CD4-positive, alpha-beta memory T cell (primary cell): Measurements from ENCODE around the gene EBLN2. TPM values are rescaled to one million over a fixed set of nuclear protein-coding genes. Genes with fewer than 3 reads are reported as not detected.
A peak's percentile ranks its signal among the peaks of the same experiment; 100 is the strongest.

Experiments used
- CTCF ChIA-PET: fragments of 350-600 bp; sonication (Branson Sonifier 250); formaldehyde crosslinking; loops from one replicate; lab custom pipeline; 2021; ENCODE audit warnings: inconsistent platforms; ENCODE audit not compliant: partially characterized antibody; lab: Charles Lee
- POLR2A ChIA-PET: fragments of 350-600 bp; sonication (Branson Sonifier 250); formaldehyde crosslinking; loops from one replicate; lab custom pipeline; 2021; ENCODE audit not compliant: partially characterized antibody; lab: Charles Lee
- DNase-seq, 5 donors: peaks; one replicate each; pipeline versions ENCODE4 v3.0.0 to v3.0.0-alpha.2; 2020 to 2022; ENCODE audit warnings: mixed read lengths in 1 of 5
- H3K27ac ChIP-seq: one replicate; pipeline ENCODE4 v1.7.0; 2013; ENCODE audit warnings: low read depth, low read length
- H3K27me3 ChIP-seq: 2 replicates; pipeline ENCODE4 v1.7.0; 2013; ENCODE audit warnings: mild to moderate bottlenecking, low read length, moderate library complexity; ENCODE audit not compliant: insufficient read depth
- H3K36me3 ChIP-seq: 2 replicates; pipeline ENCODE4 v1.7.0; 2013; ENCODE audit warnings: mild to moderate bottlenecking, low read length, moderate library complexity; ENCODE audit not compliant: insufficient read depth
- H3K4me1 ChIP-seq: 2 replicates; pipeline ENCODE4 v1.7.0; 2013; ENCODE audit warnings: mild to moderate bottlenecking, low read length, moderate library complexity; ENCODE audit not compliant: insufficient read depth
- H3K4me3 ChIP-seq, 2 donors: one replicate each; pipeline ENCODE4 v1.7.0; 2013; ENCODE audit warnings: low read length in 2 of 2, mild to moderate bottlenecking in 1 of 2
- H3K9me3 ChIP-seq, 2 donors: one replicate each; pipeline ENCODE4 v1.7.0; 2013; ENCODE audit warnings: low read length in 2 of 2, control low read depth in 1 of 2; ENCODE audit not compliant: control insufficient read depth in 1 of 2
- H3K27ac Mint-ChIP-seq, 7 donors: one replicate each; pipeline ENCODE4 v1.8.0; 2020 to 2021; ENCODE audit warnings: mixed read lengths in 7 of 7, mild to moderate bottlenecking in 6 of 7, inconsistent platforms in 3 of 7, moderate library complexity in 3 of 7
- H3K27me3 Mint-ChIP-seq, 2 donors: one replicate each; pipeline ENCODE4 v1.8.0; 2020 to 2021; ENCODE audit warnings: mixed read lengths in 2 of 2
- H3K36me3 Mint-ChIP-seq, 2 donors: one replicate each; pipeline ENCODE4 v1.8.0; 2020 to 2021; ENCODE audit warnings: mixed read lengths in 2 of 2, inconsistent platforms in 1 of 2, mild to moderate bottlenecking in 1 of 2
- H3K4me1 Mint-ChIP-seq, 4 donors: one replicate each; pipeline ENCODE4 v1.8.0; 2020 to 2021; ENCODE audit warnings: mixed read lengths in 4 of 4, mild to moderate bottlenecking in 1 of 4
- H3K4me3 Mint-ChIP-seq, 8 donors: one replicate each; pipeline ENCODE4 v1.8.0; 2020 to 2021; ENCODE audit warnings: mixed read lengths in 8 of 8, mild to moderate bottlenecking in 7 of 8, moderate library complexity in 6 of 8, inconsistent platforms in 3 of 8
- H3K9me3 Mint-ChIP-seq, 8 donors: one replicate each; pipeline ENCODE4 v1.8.0; 2020 to 2021; ENCODE audit warnings: mixed read lengths in 8 of 8, mild to moderate bottlenecking in 5 of 8, inconsistent platforms in 3 of 8, moderate library complexity in 1 of 8
- intact Hi-C: fragments of 100-400 bp; cut with micrococcal nuclease; formaldehyde crosslinking; loops from one replicate; pipeline ENCODE4 v1.15.1; 2023
- polyA plus RNA-seq, 2 donors: library from polyadenylated mRNA; unstranded; fragments of 300-500 nt; fragmentation: Illumina TruSeq; gene quantifications; one replicate each; pipeline ENCODE4 v1.2.3, GENCODE V29; 2021
- total RNA-seq, 2 experiments: library from RNA; stranded (reverse); gene quantifications; one replicate each; pipeline ENCODE4 v1.2.3, GENCODE V29; 2021

Gene EBLN2
- total RNA-seq (10 to 100 TPM; 10.2 to 12.6 TPM), polyA plus RNA-seq (1 to 10 TPM; 1.5 to 2.2 TPM)

DNA sequence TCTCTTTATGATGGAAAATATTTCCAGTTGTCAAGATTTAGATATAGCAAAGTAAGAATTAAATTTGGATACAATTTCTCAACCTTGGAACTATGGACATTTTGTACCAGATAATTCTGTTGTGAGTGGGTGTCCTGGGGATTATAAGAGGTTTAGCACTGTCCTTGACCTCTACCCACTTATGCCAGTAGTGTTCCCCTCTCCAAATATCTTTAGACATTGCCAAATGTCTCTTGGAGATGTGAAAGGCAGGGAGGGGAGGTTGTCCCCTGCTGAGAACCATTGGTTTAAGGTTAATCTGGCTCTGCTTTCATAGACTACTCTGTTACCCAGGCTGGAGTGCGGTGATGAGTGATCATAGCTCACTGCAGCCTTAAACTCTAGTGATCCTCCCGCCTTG lies at the start of gene EBLN2:
Gene EBLN2, plus strand, starts transcription at position 244 of the 400 bp plus-strand sequence. CDS start 423 bp downstream, outside the sequence.
- Histone ChIP-seq H3K27me3 (no peaks in the 10 kb centered on the region), H3K27ac (no peak within 1 kb of the TSS), H3K9me3 (no peaks in the 10 kb centered on the region), H3K4me3 (no peak within 1 kb of the TSS), H3K36me3 (peaks cover 27% of the 10 kb centered on the region), H3K4me1 (no peaks in the 10 kb centered on the region)
- Mint-ChIP-seq H3K4me1 (peaks cover under 1 to 3% (median 2%) of the 10 kb centered on the region in 4 donors), H3K4me3 (no peak within 1 kb of the TSS), H3K9me3 (no peaks in the 10 kb centered on the region), H3K27me3 (no peaks in the 10 kb centered on the region), H3K36me3 (peaks cover 36 to 60% of the 10 kb centered on the region in 2 donors), H3K27ac (peak within 1 kb of the TSS in 3 of 7 donors; percentile 29 to 52 (median 38))
- POLR2A ChIA-PET, result no interaction called here
- intact Hi-C loops, result no loop called here
- CTCF ChIA-PET, result interaction anchor here (1.7 kb wide), 1 partner anchor 11 kb away, joined by 3 read pairs; no protein-coding TSS in a partner anchor
- DNase-seq, result no peak

DNA sequence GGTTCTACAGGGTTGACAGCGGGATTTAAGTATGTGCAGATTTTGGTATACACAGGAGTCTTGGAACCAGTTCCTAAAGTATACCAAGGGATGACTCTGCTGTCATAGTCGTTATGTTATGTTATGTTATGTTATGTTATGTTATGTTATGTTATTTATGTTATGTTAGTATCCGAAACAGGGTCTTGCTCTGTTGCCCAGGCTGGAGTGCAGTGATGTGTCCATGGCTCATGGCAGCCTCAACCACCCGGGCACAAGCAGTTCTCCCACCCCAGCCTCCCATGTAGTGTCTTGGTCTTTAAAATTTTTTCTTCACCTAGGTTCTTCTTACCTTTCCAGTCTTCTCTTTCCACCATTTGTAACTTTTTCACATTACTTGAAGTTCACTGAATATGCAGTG lies 43.2 kb upstream of the EBLN2 start:
- H3K4me3 Mint-ChIP-seq, result peak overlapping the region in 6 of 8 donors; percentile 2 to 45 (median 37)
- no peaks in the 10 kb centered on the region for H3K27me3 Mint-ChIP-seq
- CTCF ChIA-PET, result interaction anchor here (1.7 kb wide), 1 partner anchor 38 kb away, joined by 3 read pairs; no protein-coding TSS in a partner anchor
- no peak overlapping the region for H3K27ac ChIP-seq
- H3K36me3 ChIP-seq, result peaks cover 8% of the 10 kb centered on the region
- POLR2A ChIA-PET, result no interaction called here
- H3K4me1 ChIP-seq, result peaks cover 59% of the 10 kb centered on the region
- H3K4me1 Mint-ChIP-seq, result peaks cover 39 to 77% (median 60%) of the 10 kb centered on the region in 4 donors
- no peaks in the 10 kb centered on the region for H3K9me3 ChIP-seq
- peaks cover 0 to 1% (median 0%) of the 10 kb centered on the region in 8 donors for H3K9me3 Mint-ChIP-seq
- no peaks in the 10 kb centered on the region for H3K27me3 ChIP-seq
- intact Hi-C loops, result no loop called here
- peak overlapping the region in 2 of 7 donors; percentile 15 to 43 for H3K27ac Mint-ChIP-seq
- no peak for DNase-seq
- peaks cover 16 to 26% of the 10 kb centered on the region in 2 donors for H3K36me3 Mint-ChIP-seq
- H3K4me3 ChIP-seq, result no peak overlapping the region

DNA sequence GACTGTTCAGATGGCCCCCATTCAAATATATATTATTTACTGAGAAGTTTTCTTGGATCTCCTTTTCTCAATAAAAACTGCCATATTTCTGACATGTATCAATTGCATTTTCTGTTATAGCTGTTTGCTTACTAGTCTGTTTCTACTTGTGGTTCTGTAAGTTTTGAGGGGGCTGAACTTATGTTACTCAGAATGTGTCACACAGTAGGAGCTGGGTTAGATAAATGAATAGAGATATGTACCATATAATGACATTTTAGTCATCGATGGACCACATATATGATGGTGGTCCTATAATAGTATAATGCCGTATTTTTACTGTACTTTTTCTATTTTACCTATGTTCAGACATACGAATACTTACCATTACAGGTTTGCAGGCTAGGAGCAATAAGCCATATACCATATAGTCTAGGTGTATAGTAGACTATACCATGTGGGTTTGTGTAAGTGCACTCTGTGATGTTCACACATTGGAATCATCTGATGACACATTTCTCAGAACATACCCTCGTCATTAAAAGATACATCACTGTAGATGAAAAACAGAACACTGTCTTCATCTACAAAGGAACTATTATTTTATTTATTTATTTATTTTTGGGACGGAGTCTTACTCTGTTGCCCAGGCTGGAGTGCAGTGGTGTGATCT lies 42.5 kb upstream of the EBLN2 start:
- H3K4me3 Mint-ChIP-seq, result peak overlapping the region in 1 of 8 donors; percentile 45
- Histone ChIP-seq H3K4me1 (peaks cover 54% of the 10 kb centered on the region), H3K27me3 (no peaks in the 10 kb centered on the region), H3K9me3 (no peaks in the 10 kb centered on the region), H3K4me3 (no peak overlapping the region), H3K36me3 (peaks cover 8% of the 10 kb centered on the region), H3K27ac (no peak overlapping the region)
- intact Hi-C loops, result no loop called here
- H3K36me3 Mint-ChIP-seq, result peaks cover 16 to 26% of the 10 kb centered on the region in 2 donors
- peaks cover 38 to 73% (median 59%) of the 10 kb centered on the region in 4 donors for H3K4me1 Mint-ChIP-seq
- no peaks in the 10 kb centered on the region for H3K27me3 Mint-ChIP-seq
- ChIA-PET POLR2A (no interaction called here), CTCF (interaction anchor here (1.7 kb wide), 1 partner anchor 38 kb away, joined by 3 read pairs; no protein-coding TSS in a partner anchor)
- H3K9me3 Mint-ChIP-seq, result peaks cover 0 to 1% (median 0%) of the 10 kb centered on the region in 8 donors
- H3K27ac Mint-ChIP-seq, result peak overlapping the region in 2 of 7 donors; percentile 5 to 38
- DNase-seq, result no peak

DNA sequence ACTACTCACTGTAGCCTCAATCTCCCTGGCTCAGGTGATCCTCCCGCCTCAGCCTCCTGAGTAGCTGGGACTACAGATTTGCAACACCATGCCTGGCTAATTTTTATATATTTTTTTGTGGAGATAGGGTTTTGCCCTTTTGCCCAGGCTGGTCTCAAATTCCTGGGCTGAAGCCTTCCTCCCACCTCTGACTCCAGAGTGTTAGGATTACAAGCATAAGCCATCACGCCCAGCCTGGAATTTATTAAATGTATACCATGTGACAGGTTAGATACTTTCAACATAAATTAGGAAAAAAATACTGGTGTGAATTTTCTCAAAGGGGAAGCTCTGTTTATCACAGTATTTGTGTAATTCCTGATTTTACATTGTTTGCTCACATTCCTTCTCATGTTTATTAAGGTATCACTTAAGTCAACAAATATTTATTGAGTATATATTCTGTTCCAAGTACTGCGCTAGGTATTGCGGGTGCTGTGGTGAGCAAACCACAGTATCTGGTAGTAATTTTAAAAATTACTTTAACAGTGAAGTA lies 40.1 kb upstream of the EBLN2 start:
- no peaks in the 10 kb centered on the region for H3K27me3 ChIP-seq
- intact Hi-C loops, result loop anchor here (5.0 kb wide), 1 partner anchor 36 kb away; no protein-coding TSS in a partner anchor
- DNase-seq, result no peak
- Mint-ChIP-seq H3K27ac (no peak overlapping the region), H3K27me3 (no peaks in the 10 kb centered on the region), H3K4me1 (peaks cover 50 to 85% (median 68%) of the 10 kb centered on the region in 4 donors), H3K4me3 (no peak overlapping the region), H3K9me3 (no peaks in the 10 kb centered on the region), H3K36me3 (peaks cover 11 to 15% of the 10 kb centered on the region in 2 donors)
- peaks cover 73% of the 10 kb centered on the region for H3K4me1 ChIP-seq
- H3K27ac ChIP-seq, result no peak overlapping the region
- ChIA-PET CTCF (interaction anchor here (0.7 to 0.9 kb wide), 2 partner anchors 10 to 12 kb away, joined by 3 read pairs; no protein-coding TSS in a partner anchor), POLR2A (interaction anchor here (0.6 to 2.4 kb wide), 3 partner anchors 22 to 27 kb away, joined by 3 to 6 read pairs (median 4); partner anchors contain the start of gene PPP4R2)
- no peak overlapping the region for H3K4me3 ChIP-seq
- H3K36me3 ChIP-seq, result peaks cover 8% of the 10 kb centered on the region
- no peaks in the 10 kb centered on the region for H3K9me3 ChIP-seq

DNA sequence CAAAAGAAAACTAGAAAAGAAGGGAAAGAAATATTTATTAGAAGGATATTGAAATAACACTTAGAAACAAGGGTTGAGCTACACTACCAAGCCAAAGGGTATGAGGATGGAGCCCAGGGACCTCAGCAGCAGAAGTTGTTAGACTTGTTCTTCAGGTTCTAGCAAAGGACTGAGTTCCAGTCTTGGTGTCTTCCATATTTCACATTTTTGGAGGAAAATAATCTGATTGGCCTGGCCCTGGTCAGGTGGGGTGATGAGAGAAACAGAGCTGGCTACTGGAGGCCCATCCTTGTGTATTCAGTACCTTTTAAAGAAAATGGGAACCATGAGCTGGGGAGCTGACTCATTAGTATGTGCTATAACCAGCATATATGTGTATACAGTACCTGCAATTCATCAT lies 36.6 kb upstream of the EBLN2 start:
- no peaks in the 10 kb centered on the region for H3K9me3 Mint-ChIP-seq
- H3K27me3 Mint-ChIP-seq, result no peaks in the 10 kb centered on the region
- CTCF ChIA-PET, result interaction anchor here (1.0 to 1.7 kb wide), 2 partner anchors 26 to 173 kb away, joined by 3 to 4 read pairs; no protein-coding TSS in a partner anchor
- Histone ChIP-seq H3K4me1 (peaks cover 75% of the 10 kb centered on the region), H3K4me3 (no peak overlapping the region), H3K27ac (no peak overlapping the region), H3K27me3 (no peaks in the 10 kb centered on the region), H3K9me3 (no peaks in the 10 kb centered on the region), H3K36me3 (peaks cover 4% of the 10 kb centered on the region)
- peaks cover 8 to 10% of the 10 kb centered on the region in 2 donors for H3K36me3 Mint-ChIP-seq
- POLR2A ChIA-PET, result interaction anchor here (1.2 kb wide), 1 partner anchor 28 kb away, joined by 3 read pairs; the partner anchor contains the start of gene PPP4R2
- DNase-seq, result no peak
- intact Hi-C loops, result loop anchor here (5.0 kb wide), 1 partner anchor 32 kb away; no protein-coding TSS in a partner anchor
- peak overlapping the region in 3 of 7 donors; percentile 29 to 79 (median 42) for H3K27ac Mint-ChIP-seq
- peaks cover 54 to 87% (median 71%) of the 10 kb centered on the region in 4 donors for H3K4me1 Mint-ChIP-seq
- peak overlapping the region in 3 of 8 donors; percentile 18 to 52 (median 22) for H3K4me3 Mint-ChIP-seq

DNA sequence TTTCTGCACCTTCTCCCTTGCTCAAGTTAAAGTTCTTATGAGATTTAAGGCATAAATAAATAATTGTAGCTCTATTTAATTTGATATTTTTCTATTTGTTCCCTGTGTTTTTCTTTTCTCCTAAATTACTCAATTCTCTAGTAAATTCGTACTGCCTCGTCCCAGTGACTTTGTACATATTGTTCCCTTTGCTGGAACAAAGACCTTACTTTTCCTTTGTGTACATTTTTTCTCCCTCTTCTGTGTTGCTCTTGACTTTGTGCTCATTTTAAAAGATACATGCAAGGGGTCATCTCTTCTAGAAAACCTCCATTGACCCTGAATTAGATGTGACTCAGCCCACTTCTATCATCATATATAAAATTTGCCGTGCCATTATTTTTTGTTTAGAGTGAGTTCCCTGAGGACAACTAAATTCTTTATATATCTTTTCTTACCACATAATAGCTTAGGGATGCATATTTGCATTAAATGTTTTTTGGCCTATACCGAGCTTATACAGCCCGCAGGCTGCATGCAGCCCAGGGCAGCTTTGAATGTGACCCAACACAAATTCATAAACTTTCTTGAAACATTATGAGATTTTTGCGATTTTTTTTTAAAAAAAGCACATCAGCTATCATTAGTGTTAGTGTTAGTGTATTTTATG lies 35.2 kb upstream of the EBLN2 start:
- peaks cover 4% of the 10 kb centered on the region for H3K36me3 ChIP-seq
- no peak overlapping the region for H3K4me3 ChIP-seq
- intact Hi-C loops, result no loop called here
- H3K27me3 ChIP-seq, result no peaks in the 10 kb centered on the region
- Mint-ChIP-seq H3K27me3 (no peaks in the 10 kb centered on the region), H3K36me3 (peaks cover 5 to 10% of the 10 kb centered on the region in 2 donors), H3K4me1 (peaks cover 55 to 88% (median 75%) of the 10 kb centered on the region in 4 donors), H3K9me3 (no peaks in the 10 kb centered on the region), H3K27ac (peak overlapping the region in 1 of 7 donors; percentile 5), H3K4me3 (peak overlapping the region in 1 of 8 donors; percentile 39)
- H3K4me1 ChIP-seq, result peaks cover 72% of the 10 kb centered on the region
- ChIA-PET POLR2A (interaction anchor here (1.1 kb wide), 1 partner anchor 26 kb away, joined by 3 read pairs; no protein-coding TSS in a partner anchor), CTCF (interaction anchor here (1.2 to 1.8 kb wide), 3 partner anchors 27 to 174 kb away, joined by 3 to 5 read pairs (median 4); no protein-coding TSS in a partner anchor)
- no peak for DNase-seq
- H3K9me3 ChIP-seq, result no peaks in the 10 kb centered on the region
- H3K27ac ChIP-seq, result no peak overlapping the region
